Measurements from ENCODE around the gene CENPP.

CENPP gene

GRCh38 chr9:92360083-92360482 is 34.3 kb downstream of the CENPP start:
- TF ChIP-seq CTCF (IDR thresholded peaks at IDR 0.05; ENCODE audit: low read length) (no peak), EZH2 (IDR thresholded peaks at IDR 0.05; ENCODE audit: borderline replicate concordance, low read length) (no peak)
- no peaks in the 10 kb centered on the region for H3K27me3 ChIP-seq (ENCODE audit: insufficient read depth, low read length)
- peaks cover 20% of the 10 kb centered on the region for H3K36me3 ChIP-seq (ENCODE audit: insufficient read depth, low read length)
- H4K20me1 ChIP-seq (ENCODE audit: insufficient read depth, low read length): no peaks in the 10 kb centered on the region
- no peaks in the 10 kb centered on the region for H3K4me1 ChIP-seq (ENCODE audit: insufficient read depth, low read length, severe bottlenecking)
- no peak overlapping the region for H3K4me2 ChIP-seq (ENCODE audit: low read length)
- no peaks in the 10 kb centered on the region for H3K79me2 ChIP-seq (ENCODE audit: insufficient read depth, low read length)
- no peak overlapping the region for H3K9ac ChIP-seq (ENCODE audit: low read length)
- no peak overlapping the region for H3K4me3 ChIP-seq (ENCODE audit: low read depth, low read length, poor library complexity, severe bottlenecking)
- H3K9me2 ChIP-seq (ENCODE audit: low read depth, low read length): no peaks in the 10 kb centered on the region
- H3K9me3 ChIP-seq (ENCODE audit: low read length): 0 out of 2 replicates have a peak, but pooled peaks cover 3% of the 10 kb centered on the region
- no peaks in the 10 kb centered on the region for H3F3A ChIP-seq (ENCODE audit: insufficient read depth, low read length)
- H2AFZ ChIP-seq (ENCODE audit: low read length): no peak overlapping the region
- no peak overlapping the region for H3K27ac ChIP-seq (ENCODE audit: low read depth, low read length, poor library complexity, severe bottlenecking)

DNA sequence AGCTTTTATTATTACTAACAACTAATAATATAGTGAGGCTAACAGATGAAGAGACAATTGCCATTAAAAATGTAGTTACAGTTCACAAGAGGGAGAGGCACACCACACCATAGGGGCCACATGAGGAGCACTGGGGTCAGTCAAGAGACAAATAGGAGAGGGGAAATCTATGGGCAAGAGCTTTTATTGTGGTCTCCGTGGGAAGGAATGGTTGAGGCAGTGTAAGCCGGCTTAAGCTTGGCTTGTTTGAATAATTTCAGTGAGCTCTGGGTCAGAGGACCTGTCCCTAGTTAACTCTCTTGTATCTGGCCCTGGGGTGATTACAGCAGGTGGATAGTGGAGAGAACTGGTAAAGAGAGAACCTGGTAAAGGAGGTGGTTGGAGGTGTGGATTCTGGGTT is 43.3 kb downstream of the CENPP start:
- Histone ChIP-seq H4K20me1 (ENCODE audit: insufficient read depth, low read length) (no peaks in the 10 kb centered on the region), H3K9me3 (ENCODE audit: low read length) (peaks cover 4% of the 10 kb centered on the region; the same call in 1 of the 2 replicates), H3K27me3 (ENCODE audit: insufficient read depth, low read length) (no peaks in the 10 kb centered on the region), H3K9me2 (ENCODE audit: low read depth, low read length) (no peaks in the 10 kb centered on the region), H2AFZ (ENCODE audit: low read length) (no peak overlapping the region), H3F3A (ENCODE audit: insufficient read depth, low read length) (no peaks in the 10 kb centered on the region), H3K36me3 (ENCODE audit: insufficient read depth, low read length) (peaks cover 3% of the 10 kb centered on the region; the same call in 1 of the 2 replicates), H3K27ac (ENCODE audit: low read depth, low read length, poor library complexity, severe bottlenecking) (no peak overlapping the region), H3K4me3 (ENCODE audit: low read depth, low read length, poor library complexity, severe bottlenecking) (no peak overlapping the region), H3K9ac (ENCODE audit: low read length) (no peak overlapping the region), H3K4me1 (ENCODE audit: insufficient read depth, low read length, severe bottlenecking) (no peaks in the 10 kb centered on the region), H3K79me2 (ENCODE audit: insufficient read depth, low read length) (peaks cover 7% of the 10 kb centered on the region; the same call in 1 of the 2 replicates), H3K4me2 (ENCODE audit: low read length) (no peak overlapping the region)
- no peak for TF ChIP-seq CTCF (IDR thresholded peaks at IDR 0.05; ENCODE audit: low read length)
- TF ChIP-seq EZH2 (IDR thresholded peaks at IDR 0.05; ENCODE audit: borderline replicate concordance, low read length): no peak

- no peak overlapping the region for H3K4me2 ChIP-seq (ENCODE audit: low read length)
- H3K4me1 ChIP-seq (ENCODE audit: insufficient read depth, low read length, severe bottlenecking): no peaks in the 10 kb centered on the region
- peaks cover 7% of the 10 kb centered on the region; the same call in 1 of the 2 replicates for H3K79me2 ChIP-seq (ENCODE audit: insufficient read depth, low read length)
- TF ChIP-seq EZH2 (IDR thresholded peaks at IDR 0.05; ENCODE audit: borderline replicate concordance, low read length): no peak
- TF ChIP-seq CTCF (IDR thresholded peaks at IDR 0.05; ENCODE audit: low read length): no peak
- no peak overlapping the region for H3K27ac ChIP-seq (ENCODE audit: low read depth, low read length, poor library complexity, severe bottlenecking)
- H4K20me1 ChIP-seq (ENCODE audit: insufficient read depth, low read length): no peaks in the 10 kb centered on the region
- no peaks in the 10 kb centered on the region for H3F3A ChIP-seq (ENCODE audit: insufficient read depth, low read length)
- no peak overlapping the region for H3K9ac ChIP-seq (ENCODE audit: low read length)
- peaks cover 3% of the 10 kb centered on the region; the same call in 1 of the 2 replicates for H3K36me3 ChIP-seq (ENCODE audit: insufficient read depth, low read length)
- H3K4me3 ChIP-seq (ENCODE audit: low read depth, low read length, poor library complexity, severe bottlenecking): no peak overlapping the region
- peaks cover 4% of the 10 kb centered on the region; the same call in 1 of the 2 replicates for H3K9me3 ChIP-seq (ENCODE audit: low read length)
- no peaks in the 10 kb centered on the region for H3K9me2 ChIP-seq (ENCODE audit: low read depth, low read length)
- no peaks in the 10 kb centered on the region for H3K27me3 ChIP-seq (ENCODE audit: insufficient read depth, low read length)
- H2AFZ ChIP-seq (ENCODE audit: low read length): no peak overlapping the region
These were observed 47.4 kb downstream of the CENPP start for GRCh38 chr9:92373167-92373566.

Data from OCI-LY1 (cell line).